Duodenal mucosa (tissue), 2 donors: ENCODE results near the gene JMJD8.

ENCODE experiments used
- H3K27ac ChIP-seq: one replicate; pipeline ENCODE4 v1.7.0; 2013; ENCODE audit warnings: low read depth, low read length
- H3K27me3 ChIP-seq, 2 donors: one replicate each; pipeline ENCODE4 v1.7.0; 2013; ENCODE audit warnings: low read length in 2 of 2, control low read depth in 1 of 2; ENCODE audit not compliant: insufficient read depth in 2 of 2, control insufficient read depth in 1 of 2
- H3K36me3 ChIP-seq, 2 donors: one replicate each; pipeline ENCODE4 v1.7.0; 2013; ENCODE audit warnings: low read length in 2 of 2, control low read depth in 1 of 2; ENCODE audit not compliant: insufficient read depth in 2 of 2, control insufficient read depth in 1 of 2
- H3K4me1 ChIP-seq, 2 donors: one replicate each; pipeline ENCODE4 v1.7.0; 2013; ENCODE audit warnings: low read length in 2 of 2, control low read depth in 1 of 2; ENCODE audit not compliant: insufficient read depth in 2 of 2, control insufficient read depth in 1 of 2
- H3K4me3 ChIP-seq, 2 donors: one replicate each; pipeline ENCODE4 v1.7.0; 2013; ENCODE audit warnings: low read length in 2 of 2, low read depth in 1 of 2
- H3K9ac ChIP-seq, 2 donors: one replicate each; pipeline ENCODE4 v1.7.0; 2013; ENCODE audit warnings: low read length in 2 of 2, low read depth in 1 of 2
- H3K9me3 ChIP-seq, 2 donors: one replicate each; pipeline ENCODE4 v1.7.0; 2013; ENCODE audit warnings: low read length in 2 of 2, control low read depth in 1 of 2; ENCODE audit not compliant: control insufficient read depth in 1 of 2

Gene JMJD8

DNA sequence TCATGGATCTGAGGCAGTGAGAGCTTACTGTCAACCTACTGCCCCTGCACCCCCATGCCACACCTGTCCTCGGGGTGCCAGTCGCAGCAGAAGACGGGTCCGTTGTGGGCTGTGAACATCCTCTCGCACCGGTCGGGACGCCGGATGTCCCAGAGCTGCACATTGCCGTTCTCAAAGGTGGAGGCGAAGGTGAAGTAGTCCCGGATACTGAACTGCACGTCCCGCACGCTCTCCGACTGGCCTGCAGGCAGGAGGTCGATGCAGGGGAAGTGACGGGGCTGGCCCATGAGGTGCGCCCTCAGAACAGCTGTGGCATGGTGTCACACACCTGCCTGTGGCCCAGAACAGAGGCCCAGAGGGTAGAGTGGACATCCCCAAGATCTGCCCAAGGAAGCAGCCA lies 3.4 kb upstream of the JMJD8 start:
- peaks cover 0 to 7% of the 10 kb centered on the region in 2 donors for H3K27me3 ChIP-seq
- no peaks in the 10 kb centered on the region for H3K9me3 ChIP-seq
- no peak overlapping the region for H3K4me3 ChIP-seq
- no peak overlapping the region for H3K27ac ChIP-seq
- peaks cover 10 to 30% of the 10 kb centered on the region in 2 donors for H3K36me3 ChIP-seq
- peaks cover 12 to 36% of the 10 kb centered on the region in 2 donors for H3K4me1 ChIP-seq
- H3K9ac ChIP-seq, result no peak overlapping the region

DNA sequence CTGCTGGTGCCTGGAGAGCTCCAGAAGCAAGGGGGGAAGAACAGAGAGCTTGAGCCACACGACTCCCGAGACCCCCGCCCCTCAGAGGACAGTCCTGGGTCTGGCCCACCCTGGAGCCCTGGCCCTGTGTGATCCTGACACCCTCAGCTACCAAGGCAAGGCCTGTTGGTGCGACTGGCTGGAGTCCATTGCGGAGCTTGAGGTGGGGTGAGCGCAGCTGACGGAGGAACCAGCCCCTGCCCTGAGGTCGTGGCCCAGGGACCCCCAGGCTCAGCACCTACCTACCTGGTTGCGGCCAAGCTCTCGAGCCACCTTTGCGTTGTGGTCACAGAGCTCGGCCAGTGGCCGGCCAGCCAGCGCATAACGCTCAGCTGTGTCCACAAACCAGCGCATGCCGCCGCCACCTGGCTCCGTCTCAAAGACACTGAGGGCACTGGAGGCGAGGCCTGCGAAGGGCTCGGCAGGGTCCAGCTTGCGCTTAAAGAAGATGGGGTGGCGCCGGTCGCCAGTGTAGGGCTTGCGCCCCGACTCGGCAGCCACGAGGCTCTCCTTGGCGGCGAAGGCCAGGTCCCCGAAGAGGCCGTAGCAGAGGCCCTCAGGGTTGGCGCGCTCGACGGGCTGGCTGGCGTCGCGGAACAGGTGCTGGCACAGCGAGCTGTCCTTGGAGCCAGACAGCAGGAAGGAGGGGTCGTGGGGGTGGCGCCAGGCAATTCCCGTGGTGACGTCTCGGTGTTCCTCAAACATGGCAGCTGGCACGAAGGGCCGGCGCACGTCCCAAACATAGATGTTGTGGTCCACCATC lies 2.5 kb upstream of the JMJD8 start:
- Histone ChIP-seq H3K27ac (no peak overlapping the region), H3K9me3 (no peaks in the 10 kb centered on the region), H3K9ac (no peak overlapping the region), H3K4me1 (peaks cover 17 to 44% of the 10 kb centered on the region in 2 donors), H3K27me3 (no peaks in the 10 kb centered on the region), H3K4me3 (no peak overlapping the region), H3K36me3 (peaks cover 18 to 38% of the 10 kb centered on the region in 2 donors)

DNA sequence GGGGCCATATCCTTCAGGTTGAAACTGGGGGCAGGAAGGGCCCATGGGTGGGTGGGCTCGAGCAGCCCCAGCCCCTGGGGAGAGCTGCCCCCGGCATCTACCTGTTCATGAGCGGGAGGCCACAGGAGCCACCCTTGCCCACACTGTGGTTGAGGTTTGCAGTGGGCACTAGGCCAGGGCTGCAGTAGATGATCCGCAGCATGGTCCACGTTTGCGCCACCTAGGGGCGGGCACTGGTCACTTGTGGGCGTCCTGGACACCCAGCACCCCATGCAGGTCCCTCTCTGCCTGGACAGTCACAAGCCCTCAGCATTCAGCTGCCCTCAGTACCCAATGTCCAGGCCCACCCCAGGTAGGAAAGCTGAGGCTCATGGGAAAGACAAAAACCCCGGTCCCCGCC lies 1.8 kb upstream of the JMJD8 start:
- Histone ChIP-seq H3K4me3 (no peak overlapping the region), H3K27ac (no peak overlapping the region), H3K9me3 (no peaks in the 10 kb centered on the region), H3K27me3 (no peaks in the 10 kb centered on the region), H3K4me1 (peaks cover 24 to 51% of the 10 kb centered on the region in 2 donors), H3K36me3 (peaks cover 21 to 42% of the 10 kb centered on the region in 2 donors), H3K9ac (no peak overlapping the region)

DNA sequence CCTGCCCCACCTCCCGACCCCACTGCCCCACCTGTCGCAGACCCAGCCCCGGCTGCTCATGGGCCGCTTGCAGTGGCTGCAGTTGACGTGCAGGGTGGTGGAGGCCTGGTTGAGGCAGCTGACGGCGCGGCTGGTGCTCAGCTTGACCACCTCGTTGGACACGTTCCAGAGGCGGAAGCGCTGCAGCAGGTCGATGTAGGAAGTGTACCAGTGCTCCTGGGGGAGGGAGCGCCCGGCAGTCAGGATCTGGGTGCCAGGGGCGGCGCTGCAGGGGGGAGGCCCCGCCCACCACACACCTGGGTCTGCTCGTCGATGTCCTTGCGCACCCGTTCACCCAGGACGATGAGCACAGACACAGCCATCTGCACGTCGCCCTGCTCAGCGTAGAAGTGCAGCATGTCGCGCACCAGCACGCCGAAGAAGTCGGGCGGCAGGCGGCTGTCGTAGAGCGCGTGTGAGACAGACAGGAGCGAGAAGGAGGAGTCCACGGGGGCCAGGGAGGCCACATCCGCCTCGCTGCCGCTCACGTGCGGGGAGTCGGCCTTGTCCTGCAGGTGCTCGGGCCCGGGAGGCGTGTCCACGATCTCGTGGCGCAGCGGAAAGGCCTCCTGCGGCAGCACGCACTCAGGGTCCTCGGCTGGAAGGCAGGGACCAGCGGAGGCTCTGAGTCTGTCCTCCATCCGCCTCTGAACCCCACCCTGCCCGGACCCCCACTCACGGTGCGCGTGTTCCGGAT lies 995 bp upstream of the JMJD8 start:
- Histone ChIP-seq H3K27ac (no peak overlapping the region), H3K36me3 (peaks cover 21 to 42% of the 10 kb centered on the region in 2 donors), H3K4me3 (peak overlapping the region in 1 of 2 donors; percentile 16), H3K27me3 (no peaks in the 10 kb centered on the region), H3K9ac (no peak overlapping the region), H3K9me3 (no peaks in the 10 kb centered on the region), H3K4me1 (peaks cover 26 to 54% of the 10 kb centered on the region in 2 donors)

DNA sequence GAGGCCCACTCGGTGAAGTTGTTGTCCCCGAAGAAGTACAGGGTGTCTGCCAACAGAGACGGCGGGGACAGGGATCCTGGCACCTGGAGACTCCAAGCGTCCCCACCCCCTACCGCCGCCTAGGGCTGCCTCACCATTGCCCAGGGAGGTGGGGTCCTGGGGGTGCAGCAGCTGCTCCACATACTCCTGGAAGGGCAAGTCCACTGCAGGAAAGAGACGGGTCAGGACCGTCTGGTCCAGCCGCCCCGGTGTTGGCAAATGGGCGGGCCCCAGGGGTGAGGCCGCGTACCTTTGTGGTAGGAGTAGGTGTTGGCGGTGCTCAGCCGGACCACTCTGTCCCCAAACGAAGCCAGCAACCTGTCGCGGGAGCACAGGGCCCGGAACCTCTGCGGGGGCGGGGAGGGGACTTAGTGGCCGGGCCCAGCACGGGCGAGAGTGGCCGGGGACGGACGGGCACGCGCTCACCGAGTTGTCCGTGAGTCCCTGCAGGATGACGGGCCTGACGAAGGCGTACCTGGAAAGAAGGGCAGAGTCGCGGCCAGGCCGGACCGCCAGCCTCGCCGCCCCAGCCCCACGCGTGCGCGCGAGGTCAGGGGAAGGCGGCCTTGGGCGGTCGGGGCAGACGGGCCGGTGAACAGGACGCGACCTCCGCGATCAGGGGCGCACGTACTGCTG lies 601 bp downstream of the JMJD8 start:
- H3K9me3 ChIP-seq, result no peaks in the 10 kb centered on the region
- peak overlapping the region; percentile 71 to 77 for H3K4me3 ChIP-seq
- peaks cover 21 to 42% of the 10 kb centered on the region in 2 donors for H3K36me3 ChIP-seq
- H3K4me1 ChIP-seq, result peaks cover 19 to 41% of the 10 kb centered on the region in 2 donors
- peak overlapping the region; percentile 66 for H3K27ac ChIP-seq
- peak overlapping the region; percentile 43 to 54 for H3K9ac ChIP-seq
- H3K27me3 ChIP-seq, result no peaks in the 10 kb centered on the region

DNA sequence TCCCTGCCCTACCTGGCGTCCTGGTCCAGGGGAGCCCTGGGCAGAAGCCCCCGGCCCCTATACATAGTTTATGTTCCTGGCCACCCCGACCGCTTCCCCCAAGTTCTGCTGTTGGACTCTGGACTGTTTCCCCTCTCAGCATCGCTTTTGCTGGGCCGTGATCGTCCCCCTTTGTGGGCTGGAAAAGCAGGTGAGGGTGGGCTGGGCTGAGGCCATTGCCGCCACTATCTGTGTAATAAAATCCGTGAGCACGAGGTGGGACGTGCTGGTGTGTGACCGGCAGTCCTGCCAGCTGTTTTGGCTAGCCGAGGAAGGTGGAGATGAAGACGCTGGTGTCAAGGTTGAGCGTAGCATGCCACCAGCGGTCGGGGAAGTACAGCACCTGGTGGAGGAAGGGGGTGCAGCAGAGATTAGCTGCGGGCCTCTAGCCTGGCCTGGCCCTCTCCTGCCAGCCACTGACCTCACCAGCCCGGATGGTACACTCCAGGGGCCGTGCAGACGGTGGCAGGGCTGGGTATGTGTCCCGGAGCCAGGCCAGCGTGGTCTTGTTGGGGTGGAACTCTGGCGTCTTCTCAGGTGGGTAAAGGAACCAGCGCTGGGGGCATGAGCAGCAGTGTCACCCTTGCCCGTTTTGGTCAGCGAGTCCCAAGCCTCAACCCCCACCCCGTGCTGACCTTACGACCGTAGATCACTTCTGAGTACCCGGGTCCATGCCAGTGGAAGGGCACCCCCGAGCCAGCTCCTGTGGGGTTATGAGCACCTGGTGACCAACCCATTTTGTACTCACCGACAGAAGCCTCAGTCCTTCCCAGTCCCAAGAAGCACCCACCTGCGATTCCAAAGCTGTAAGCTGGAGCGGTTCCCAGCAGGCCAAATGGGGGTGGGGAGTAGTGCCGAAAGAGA lies 1.4 kb downstream of the JMJD8 start:
- Histone ChIP-seq H3K36me3 (peaks cover 21 to 40% of the 10 kb centered on the region in 2 donors), H3K9me3 (no peaks in the 10 kb centered on the region), H3K4me1 (peaks cover 19 to 41% of the 10 kb centered on the region in 2 donors), H3K9ac (peak overlapping the region in 1 of 2 donors; percentile 54), H3K27me3 (no peaks in the 10 kb centered on the region), H3K27ac (no peak overlapping the region), H3K4me3 (peak overlapping the region; percentile 71 to 77)

DNA sequence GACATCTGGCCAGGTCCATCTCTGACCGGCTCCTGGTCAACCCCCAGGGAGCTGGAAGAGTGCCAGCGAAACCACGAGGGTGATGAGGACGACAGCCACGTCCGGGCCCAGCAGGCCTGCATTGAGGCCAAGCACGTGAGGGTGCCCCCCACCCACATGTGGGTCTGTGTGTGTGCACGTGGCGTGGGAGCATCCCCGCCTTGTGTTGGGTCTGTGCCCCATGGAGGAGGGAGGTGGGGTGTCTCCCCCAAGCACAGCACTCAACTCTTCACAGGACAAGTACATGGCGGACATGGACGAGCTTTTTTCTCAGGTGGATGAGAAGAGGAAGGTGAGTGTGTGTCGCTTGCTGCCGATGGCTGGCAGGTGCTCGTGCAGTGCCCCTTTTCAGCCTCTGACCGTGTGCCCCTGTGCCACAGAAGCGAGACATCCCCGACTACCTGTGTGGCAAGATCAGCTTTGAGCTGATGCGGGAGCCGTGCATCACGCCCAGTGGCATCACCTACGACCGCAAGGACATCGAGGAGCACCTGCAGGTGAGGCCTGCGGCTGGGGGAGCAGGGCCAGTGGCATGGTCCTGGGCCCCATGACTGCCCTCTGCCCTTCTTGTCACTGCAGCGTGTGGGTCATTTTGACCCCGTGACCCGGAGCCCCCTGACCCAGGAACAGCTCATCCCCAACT lies 2.2 kb downstream of the JMJD8 start:
- Histone ChIP-seq H3K4me3 (peak overlapping the region; percentile 79 to 84), H3K27me3 (no peaks in the 10 kb centered on the region), H3K27ac (no peak overlapping the region), H3K9me3 (no peaks in the 10 kb centered on the region), H3K9ac (peak overlapping the region; percentile 76 to 78), H3K4me1 (peaks cover 19 to 47% of the 10 kb centered on the region in 2 donors), H3K36me3 (peaks cover 21 to 31% of the 10 kb centered on the region in 2 donors)

DNA sequence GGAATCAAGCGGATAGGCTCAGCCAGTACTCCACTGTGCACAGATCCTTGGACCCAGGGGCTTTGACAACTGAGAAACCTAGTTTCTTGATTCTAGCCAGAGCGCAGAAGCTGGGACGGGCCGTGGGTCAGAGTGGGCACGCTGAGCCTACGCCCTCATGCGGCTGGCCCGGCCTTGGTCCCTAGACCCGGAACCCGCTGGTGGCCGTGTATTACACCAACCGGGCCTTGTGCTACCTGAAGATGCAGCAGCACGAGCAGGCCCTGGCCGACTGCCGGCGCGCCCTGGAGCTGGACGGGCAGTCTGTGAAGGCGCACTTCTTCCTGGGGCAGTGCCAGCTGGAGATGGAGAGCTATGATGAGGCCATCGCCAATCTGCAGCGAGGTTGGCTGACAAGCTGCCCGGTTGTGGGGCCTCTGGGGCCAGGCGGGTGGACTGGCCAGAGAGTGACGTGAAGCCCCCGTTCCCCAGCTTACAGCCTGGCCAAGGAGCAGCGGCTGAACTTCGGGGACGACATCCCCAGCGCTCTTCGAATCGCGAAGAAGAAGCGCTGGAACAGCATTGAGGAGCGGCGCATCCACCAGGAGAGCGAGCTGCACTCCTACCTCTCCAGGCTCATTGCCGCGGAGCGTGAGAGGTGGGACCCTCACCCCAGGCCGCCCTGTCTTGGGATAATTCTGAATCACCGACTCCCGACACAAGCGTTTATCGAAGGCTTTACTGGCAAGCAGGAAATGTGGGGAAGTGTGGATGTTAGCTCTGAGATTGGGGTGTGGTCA lies 3.0 kb downstream of the JMJD8 start:
- Histone ChIP-seq H3K9me3 (no peaks in the 10 kb centered on the region), H3K27me3 (no peaks in the 10 kb centered on the region), H3K36me3 (peaks cover 18 to 25% of the 10 kb centered on the region in 2 donors), H3K4me3 (peak overlapping the region; percentile 79 to 84), H3K9ac (peak overlapping the region; percentile 76 to 78), H3K27ac (peak overlapping the region; percentile 39), H3K4me1 (peaks cover 27 to 54% of the 10 kb centered on the region in 2 donors)
